HepG2 (cell line): ENCODE data around the gene DENND2A. TPM values are rescaled to one million over a fixed set of nuclear protein-coding genes. Genes with fewer than 3 reads are reported as not detected.

ENCODE experiments used
- ATAC-seq: fragments of 200-7000 bp; cut with Tn5 transposase; 3 replicates; pipeline ENCODE4 v1.9.1; 2020; ENCODE audit warnings: mild to moderate bottlenecking, moderate library complexity
- BruUV-seq: library from RNA; stranded (reverse); fragments of 400-500 nt; replicated peaks from 2 replicates; lab custom pipeline; 2021; lab: Mats Ljungman, UMichigan
- CTCF ChIA-PET: fragments of 300-600 bp; formaldehyde crosslinking; extraction: SDS; loops from one replicate; lab custom pipeline; 2021; ENCODE audit warnings: low total read pairs, inconsistent platforms, low intra/inter-chr PET ratio; lab: Yijun Ruan, JAX
- POLR2A ChIA-PET: fragments of 350-600 bp; sonication (Branson Sonifier 250); formaldehyde crosslinking; loops from one replicate; lab custom pipeline; 2020; ENCODE audit warnings: antibody characterized with exemption, inconsistent platforms; lab: Yijun Ruan, JAX
- DNase-seq: peaks from one replicate; pipeline ENCODE4 v3.0.0-alpha.2; 2015; ENCODE audit warnings: low spot score
- FAIRE-seq: peaks from 3 replicates; lab custom pipeline; 2011; peaks lifted over from hg19 to GRCh38; lab: Jason Lieb, UNC
- H2AFZ ChIP-seq: one replicate; pipeline ENCODE4 v1.6.1; 2011; ENCODE audit warnings: low read length, inconsistent platforms
- H3K27ac ChIP-seq: fragments of 300-600 bp; 3 replicates; pipeline ENCODE4 v1.8.0; 2011; ENCODE audit warnings: mixed run types, mild to moderate bottlenecking, mixed read lengths, low read length, inconsistent platforms; ENCODE audit not compliant: insufficient read depth; ENCODE audit errors: extremely low read length
- H3K27me3 ChIP-seq, 2 experiments: fragments of 200-600 bp in 1 of 2; 2 replicates in 1 of 2; 3 replicates in 1 of 2; pipeline versions ENCODE4 v1.6.0 to v1.8.0; 2011; ENCODE audit warnings: low read length in 2 of 2, mild to moderate bottlenecking in 2 of 2, moderate library complexity in 2 of 2, inconsistent platforms in 1 of 2; ENCODE audit not compliant: insufficient read depth in 2 of 2, control insufficient read depth in 1 of 2
- H3K36me3 ChIP-seq, 2 experiments: fragments of 200-600 bp in 1 of 2; replicated peaks in 1 of 2; 2 replicates in 1 of 2; 3 replicates in 1 of 2; pipeline versions ENCODE4 v1.5.1 to v1.8.0; 2011; ENCODE audit warnings: low read length in 2 of 2, inconsistent platforms in 1 of 2; ENCODE audit not compliant: insufficient read depth in 2 of 2, control insufficient read depth in 1 of 2
- H3K4me1 ChIP-seq: 2 replicates; pipeline ENCODE4 v1.5.1; 2012; ENCODE audit warnings: low read length, inconsistent platforms; ENCODE audit not compliant: insufficient read depth
- H3K4me2 ChIP-seq: 2 replicates; pipeline ENCODE4 v1.6.0; 2011; ENCODE audit warnings: low read depth, low read length, inconsistent platforms
- H3K4me3 ChIP-seq, 3 experiments: fragments of 200-600 bp in 1 of 3; sonication (generic), shearing (Covaris generic) in 1 of 3; replicated peaks in 1 of 3; 2 replicates each; pipeline ENCODE4 v1.5.1; 2011 to 2016; ENCODE audit warnings: low read length in 3 of 3, inconsistent platforms in 2 of 3, low read depth in 2 of 3, mild to moderate bottlenecking in 2 of 3, control low read depth in 1 of 3, mixed read lengths in 1 of 3; ENCODE audit not compliant: insufficient read depth in 1 of 3
- H3K79me2 ChIP-seq: one replicate; pipeline ENCODE4 v1.6.1; 2011; ENCODE audit warnings: low read length, inconsistent platforms; ENCODE audit not compliant: insufficient read depth
- H3K9ac ChIP-seq: 2 replicates; pipeline ENCODE4 v1.6.0; 2011; ENCODE audit warnings: mild to moderate bottlenecking, low read depth, low read length, inconsistent platforms; ENCODE audit not compliant: insufficient read depth
- H3K9me3 ChIP-seq: 2 replicates; pipeline ENCODE4 v1.5.1; 2012; ENCODE audit warnings: mild to moderate bottlenecking, low read length
- H4K20me1 ChIP-seq: 2 replicates; pipeline ENCODE4 v1.6.0; 2011; ENCODE audit warnings: inconsistent platforms, mild to moderate bottlenecking, low read length, moderate library complexity; ENCODE audit not compliant: insufficient read depth
- ERF ChIP-seq: IDR thresholded peaks from 2 replicates; pipeline ENCODE4 v1.6.1; 2018; ENCODE audit warnings: missing biosample characterization, missing genetic modification reagents
- FOXK1 ChIP-seq: sonication (generic); formaldehyde crosslinking; IDR thresholded peaks from 2 replicates; pipeline ENCODE4 v1.4.0; 2020; ENCODE audit warnings: low read depth, missing genetic modification reagents, borderline replicate concordance
- GTF2F1 ChIP-seq: fragments of 150-350 bp; IDR thresholded peaks from 2 replicates; pipeline ENCODE4 v1.6.1; 2014; ENCODE audit warnings: low read length
- HOXA5 ChIP-seq: sonication (generic); formaldehyde crosslinking; IDR thresholded peaks from 2 replicates; pipeline ENCODE4 v1.4.0; 2020; ENCODE audit warnings: missing genetic modification reagents
- KAT2B ChIP-seq: fragments of 150-350 bp; IDR thresholded peaks from 2 replicates; pipeline ENCODE4 v1.6.1; 2014; ENCODE audit warnings: low read depth, low read length, borderline replicate concordance
- MED8 ChIP-seq: sonication (generic); formaldehyde crosslinking; IDR thresholded peaks from 2 replicates; pipeline ENCODE4 v1.8.1; 2023; ENCODE audit warnings: mild to moderate bottlenecking, missing genetic modification reagents; ENCODE audit not compliant: insufficient replicate concordance
- NR2F2 ChIP-seq: IDR thresholded peaks from 2 replicates; pipeline ENCODE4 v1.6.1; 2012; ENCODE audit warnings: low read depth, inconsistent platforms, borderline replicate concordance
- ZMAT3 ChIP-seq: sonication (generic); formaldehyde crosslinking; conservative IDR thresholded peaks from 2 replicates; pipeline ENCODE4 v1.7.0; 2021; ENCODE audit warnings: missing genetic modification reagents
- WGBS: methylation state at CpG from one replicate; pipeline ENCODE4 v1.1.6; 2017; ENCODE audit warnings: low lambda C conversion rate; 5-methylcytosine and 5-hydroxymethylcytosine counted together
- in situ Hi-C: cut with HindIII; loops from 2 replicates; pipeline ENCODE4 v1.10.0; 2017; ENCODE audit warnings: low pct_unique_long_range_greater_than_20kb; ENCODE audit not compliant: extremely low pct_ligation_motif_present
- intact Hi-C: fragments of 100-400 bp; cut with micrococcal nuclease; formaldehyde crosslinking; loops from one replicate; pipeline ENCODE4 v1.10.0; 2022; ENCODE audit not compliant: unreplicated experiment
- polyA plus RNA-seq, 8 experiments: library from polyadenylated mRNA; depleted of rRNA in 3 of 8; stranded (reverse) in 7 of 8; unstranded in 1 of 8; fragments of >200 nt; fragmentation: Illumina TruSeq in 4 of 8; extraction: Trizol in 4 of 8; gene quantifications; 2 replicates each; pipeline versions ENCODE4 v1.2.1 to v1.2.3, GENCODE V29; 2011 to 2016; ENCODE audit warnings: low read depth in 4 of 8, missing spikeins in 1 of 8, mixed read lengths in 1 of 8; ENCODE audit not compliant: insufficient read depth in 1 of 8
- total RNA-seq, 5 experiments: library from RNA; depleted of rRNA; stranded (reverse); fragments of >200 nt; fragmentation: Illumina TruSeq; extraction: Trizol; gene quantifications; 2 replicates each; pipeline ENCODE4 v1.2.3, GENCODE V29; 2016; ENCODE audit warnings: low read depth in 1 of 5
- TF ChIP-seq, protein P1 (sequence below): IDR thresholded peaks from 2 replicates; pipeline ENCODE4 v1.6.1; 2016; ENCODE audit warnings: missing genetic modification reagents, missing compliant biosample characterization

The DENND2A gene
- total and polyA plus RNA-seq, 2 of the 13 experiments (the other 11 are each of a cell fraction or from before 2014, with no cell fraction given), result not detected

DNA sequence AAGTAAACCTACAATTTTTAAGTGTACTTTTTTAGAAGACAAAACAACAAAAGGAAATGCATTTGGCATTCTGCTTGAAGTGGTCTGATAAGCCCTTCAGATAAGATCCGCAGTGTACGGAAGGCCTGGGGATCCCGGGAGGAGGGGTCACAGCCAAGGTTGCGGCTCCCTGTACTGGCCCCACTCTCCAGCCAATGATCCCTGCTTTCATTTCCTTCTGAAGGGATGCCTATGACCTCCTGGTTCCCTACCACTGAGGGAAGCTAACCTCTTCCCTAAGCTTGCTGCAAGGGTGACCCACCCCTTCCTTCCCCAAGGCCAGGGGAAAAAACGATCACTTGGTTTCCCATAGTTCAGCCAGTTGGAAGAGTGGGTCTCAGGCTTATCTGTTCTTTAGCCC, 5.3 kb downstream of the DENND2A start:
- Histone ChIP-seq H3K27me3 (peaks cover 5 to 48% of the 10 kb centered on the region in 2 experiments; a peak in 4 of 5 replicates), H3K79me2 (no peaks in the 10 kb centered on the region), H2AFZ (no peak overlapping the region), H3K9ac (no peak overlapping the region), H3K4me2 (no peak overlapping the region), H3K36me3 (no peaks in the 10 kb centered on the region), H3K4me3 (no peak overlapping the region), H3K27ac (no peak overlapping the region), H3K4me1 (no peaks in the 10 kb centered on the region), H4K20me1 (no peaks in the 10 kb centered on the region), H3K9me3 (no peaks in the 10 kb centered on the region)
- DNase-seq (no peak), FAIRE-seq (no peak), ATAC-seq (no peak)
- POLR2A ChIA-PET, result no interaction called here
- WGBS, result 26% methylated on average over 5 of the region's 5 CpGs
- CTCF ChIA-PET, result no interaction called here
- no peak for TF ChIP-seq KAT2B
- in situ Hi-C loops, result no loop called here
- intact Hi-C loops, result no loop called here
- BruUV-seq, result no TSS peak

DNA sequence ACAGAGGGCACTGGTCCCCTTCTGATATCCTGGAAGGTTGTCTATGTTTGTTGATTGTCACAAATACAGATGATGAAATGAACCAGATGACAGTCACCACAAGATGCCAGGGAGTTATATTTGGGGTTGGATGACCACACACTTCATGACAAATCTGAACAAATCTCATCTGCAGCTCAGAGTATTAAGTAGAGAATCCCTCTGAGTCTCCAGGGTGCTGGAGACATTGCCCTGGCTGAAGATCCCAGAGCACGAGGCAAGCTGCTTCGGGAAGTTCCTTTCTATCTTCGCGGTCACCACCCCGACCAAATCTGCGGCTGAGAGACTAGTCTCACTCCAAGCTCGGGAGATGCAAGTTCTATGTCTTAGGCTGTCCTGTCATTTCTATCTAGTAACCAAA, 9.0 kb downstream of the DENND2A start:
- no peaks in the 10 kb centered on the region for H3K9me3 ChIP-seq
- peaks cover 0 to 22% of the 10 kb centered on the region in 2 experiments; a peak in 2 of 5 replicates for H3K27me3 ChIP-seq
- no peak overlapping the region for H3K4me2 ChIP-seq
- H3K9ac ChIP-seq, result no peak overlapping the region
- POLR2A ChIA-PET, result no interaction called here
- H3K4me1 ChIP-seq, result peaks cover 14% of the 10 kb centered on the region
- no peaks in the 10 kb centered on the region for H3K79me2 ChIP-seq
- no peak overlapping the region for H3K27ac ChIP-seq
- FAIRE-seq (no peak), DNase-seq (no peak), ATAC-seq (no peak)
- H2AFZ ChIP-seq, result no peak overlapping the region
- no peak overlapping the region for H3K4me3 ChIP-seq
- TF ChIP-seq GTF2F1 (no peak), ZMAT3 (no peak), MED8 (CRISPR knock-in tag) (no peak), ERF (CRISPR knock-in tag) (no peak), HOXA5 (no peak), FOXK1 (CRISPR knock-in tag) (no peak), NR2F2 (no peak)
- TF ChIP-seq, protein P1, sequence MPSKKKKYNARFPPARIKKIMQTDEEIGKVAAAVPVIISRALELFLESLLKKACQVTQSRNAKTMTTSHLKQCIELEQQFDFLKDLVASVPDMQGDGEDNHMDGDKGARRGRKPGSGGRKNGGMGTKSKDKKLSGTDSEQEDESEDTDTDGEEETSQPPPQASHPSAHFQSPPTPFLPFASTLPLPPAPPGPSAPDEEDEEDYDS (CRISPR knock-in tag), result no peak
- BruUV-seq, result no TSS peak
- no peaks in the 10 kb centered on the region for H3K36me3 ChIP-seq
- CTCF ChIA-PET, result no interaction called here
- in situ Hi-C loops, result no loop called here
- no peaks in the 10 kb centered on the region for H4K20me1 ChIP-seq
- WGBS, result 53% methylated on average over 7 of the region's 7 CpGs
- intact Hi-C loops, result no loop called here
